HepG2 (cell line): ENCODE measurements around the gene KRTAP1-1. TPM values are rescaled to one million over a fixed set of nuclear protein-coding genes. Genes with fewer than 3 reads are reported as not detected.

ENCODE experiments used
- AGO1 ChIP-seq: fragments of 200-400 bp; formaldehyde crosslinking; IDR thresholded peaks from 2 replicates; pipeline ENCODE4 v1.6.1; 2017; ENCODE audit warnings: mild to moderate bottlenecking, low read depth, low read length, moderate library complexity; ENCODE audit not compliant: poor library complexity, severe bottlenecking
- ARID2 ChIP-seq: sonication (generic); formaldehyde crosslinking; IDR thresholded peaks from 2 replicates; pipeline ENCODE4 v1.8.1; 2022; ENCODE audit warnings: mild to moderate bottlenecking, missing genetic modification reagents, borderline replicate concordance
- ATAD3A ChIP-seq: sonication (generic); formaldehyde crosslinking; IDR thresholded peaks from 2 replicates; pipeline ENCODE4 v1.4.0; 2020; ENCODE audit warnings: missing genetic modification reagents
- BORCS8-MEF2B ChIP-seq: sonication (generic); formaldehyde crosslinking; IDR thresholded peaks from 2 replicates; pipeline ENCODE4 v1.8.0; 2022; ENCODE audit warnings: mild to moderate bottlenecking, missing genetic modification reagents
- ERF ChIP-seq: IDR thresholded peaks from 2 replicates; pipeline ENCODE4 v1.6.1; 2018; ENCODE audit warnings: missing biosample characterization, missing genetic modification reagents
- FOXK1 ChIP-seq: sonication (generic); formaldehyde crosslinking; IDR thresholded peaks from 2 replicates; pipeline ENCODE4 v1.4.0; 2020; ENCODE audit warnings: low read depth, missing genetic modification reagents, borderline replicate concordance
- HNRNPH1 ChIP-seq: fragments of 200-400 bp; formaldehyde crosslinking; optimal IDR thresholded peaks from 2 replicates; pipeline ENCODE3; 2017; ENCODE audit warnings: mild to moderate bottlenecking, low read depth, low read length
- KAT7 ChIP-seq: IDR thresholded peaks from 2 replicates; pipeline ENCODE4 v1.6.1; 2018; ENCODE audit warnings: borderline replicate concordance, missing compliant biosample characterization
- LCORL ChIP-seq, 2 experiments: fragments of 450-650 bp in 1 of 2; sonication (generic) in 1 of 2; formaldehyde crosslinking in 1 of 2; IDR thresholded peaks; 2 replicates each; pipeline versions ENCODE4 v1.5.0 to v1.6.1; 2017 to 2020; ENCODE audit warnings: antibody characterized with exemption in 1 of 2, missing genetic modification reagents in 1 of 2
- MBNL3 ChIP-seq: fragments of 250-450 bp; sonication (Bioruptor Pico); conservative IDR thresholded peaks from 2 replicates; pipeline ENCODE4 v1.8.0; 2022; ENCODE audit warnings: mild to moderate bottlenecking, inconsistent platforms
- MEIS2 ChIP-seq: sonication (generic); formaldehyde crosslinking; IDR thresholded peaks from 2 replicates; pipeline ENCODE4 v1.9.0; 2021; ENCODE audit warnings: mild to moderate bottlenecking, missing genetic modification reagents
- MTF2 ChIP-seq: sonication (generic); formaldehyde crosslinking; IDR thresholded peaks from 2 replicates; pipeline ENCODE4 v1.5.0; 2020; ENCODE audit warnings: missing genetic modification reagents, borderline replicate concordance
- NFKB2 ChIP-seq: sonication (generic); formaldehyde crosslinking; IDR thresholded peaks from 2 replicates; pipeline ENCODE4 v1.4.0; 2020; ENCODE audit warnings: missing genetic modification reagents, borderline replicate concordance
- NKX3-1 ChIP-seq: sonication (generic); formaldehyde crosslinking; IDR thresholded peaks from 2 replicates; pipeline ENCODE4 v1.5.0; 2020; ENCODE audit warnings: missing genetic modification reagents
- NRL ChIP-seq: sonication (generic); formaldehyde crosslinking; IDR thresholded peaks from 2 replicates; pipeline ENCODE4 v1.5.0; 2020; ENCODE audit warnings: missing genetic modification reagents, mild to moderate bottlenecking, moderate library complexity, borderline replicate concordance
- PHF5A ChIP-seq: IDR thresholded peaks from one replicate; pipeline ENCODE4 v1.6.1; 2018; ENCODE audit warnings: low read depth, missing genetic modification reagents; ENCODE audit not compliant: unreplicated experiment
- POLR2G ChIP-seq: fragments of 200-400 bp; formaldehyde crosslinking; IDR thresholded peaks from 2 replicates; pipeline ENCODE4 v1.6.1; 2018; ENCODE audit warnings: mild to moderate bottlenecking, low read depth, low read length, moderate library complexity
- PRMT3 ChIP-seq: sonication (generic); formaldehyde crosslinking; IDR thresholded peaks from 2 replicates; pipeline ENCODE4 v1.8.1; 2022; ENCODE audit warnings: low read depth, mild to moderate bottlenecking, moderate library complexity, missing genetic modification reagents, borderline replicate concordance
- TBL1XR1 ChIP-seq: fragments of 150-350 bp; IDR thresholded peaks from 2 replicates; pipeline ENCODE4 v1.6.1; 2014; ENCODE audit warnings: borderline replicate concordance, low read length; ENCODE audit not compliant: partially characterized antibody
- ZNF34 ChIP-seq: sonication (generic); formaldehyde crosslinking; IDR thresholded peaks from 2 replicates; pipeline ENCODE4 v1.4.0; 2020; ENCODE audit warnings: mild to moderate bottlenecking, missing genetic modification reagents, borderline replicate concordance
- ZNF7 ChIP-seq: IDR thresholded peaks from 2 replicates; pipeline ENCODE4 v1.6.1; 2016; ENCODE audit warnings: missing biosample characterization, missing genetic modification reagents
- ZNF792 ChIP-seq: IDR thresholded peaks from 2 replicates; pipeline ENCODE4 v1.6.1; 2016
- polyA plus RNA-seq, 8 experiments: library from polyadenylated mRNA; depleted of rRNA in 3 of 8; stranded (reverse) in 7 of 8; unstranded in 1 of 8; fragments of >200 nt; fragmentation: Illumina TruSeq in 4 of 8; extraction: Trizol in 4 of 8; gene quantifications; 2 replicates each; pipeline versions ENCODE4 v1.2.1 to v1.2.3, GENCODE V29; 2011 to 2016; ENCODE audit warnings: low read depth in 4 of 8, missing spikeins in 1 of 8, mixed read lengths in 1 of 8; ENCODE audit not compliant: insufficient read depth in 1 of 8
- total RNA-seq, 5 experiments: library from RNA; depleted of rRNA; stranded (reverse); fragments of >200 nt; fragmentation: Illumina TruSeq; extraction: Trizol; gene quantifications; 2 replicates each; pipeline ENCODE4 v1.2.3, GENCODE V29; 2016; ENCODE audit warnings: low read depth in 1 of 5
- TF ChIP-seq, protein P1 (sequence below): sonication (generic); formaldehyde crosslinking; IDR thresholded peaks from 2 replicates; pipeline ENCODE4 v1.5.0; 2020; ENCODE audit warnings: missing genetic modification reagents
- TF ChIP-seq, protein P2 (sequence below), 2 experiments: fragments of 450-650 bp in 1 of 2; sonication (generic) in 1 of 2; formaldehyde crosslinking; IDR thresholded peaks; 2 replicates each; pipeline versions ENCODE4 v1.5.0 to v1.8.0; 2020 to 2022; ENCODE audit warnings: mild to moderate bottlenecking in 1 of 2, missing genetic modification reagents in 1 of 2
- TF ChIP-seq, protein P3 (sequence below): IDR thresholded peaks from 2 replicates; pipeline ENCODE4 v1.6.1; 2016; ENCODE audit warnings: missing genetic modification reagents, missing compliant biosample characterization
- TF ChIP-seq, protein P4 (sequence below): sonication (generic); formaldehyde crosslinking; IDR thresholded peaks from 2 replicates; pipeline ENCODE4 v1.4.0; 2020; ENCODE audit warnings: low read depth, mild to moderate bottlenecking, missing genetic modification reagents
- TF ChIP-seq, protein P5 (sequence below): sonication (generic); formaldehyde crosslinking; IDR thresholded peaks from 2 replicates; pipeline ENCODE4 v1.5.0; 2020; ENCODE audit warnings: mild to moderate bottlenecking, missing genetic modification reagents

Gene KRTAP1-1
- total and polyA plus RNA-seq, 2 of the 13 experiments (the other 11 are each of a cell fraction or from before 2014, with no cell fraction given), result not detected

DNA sequence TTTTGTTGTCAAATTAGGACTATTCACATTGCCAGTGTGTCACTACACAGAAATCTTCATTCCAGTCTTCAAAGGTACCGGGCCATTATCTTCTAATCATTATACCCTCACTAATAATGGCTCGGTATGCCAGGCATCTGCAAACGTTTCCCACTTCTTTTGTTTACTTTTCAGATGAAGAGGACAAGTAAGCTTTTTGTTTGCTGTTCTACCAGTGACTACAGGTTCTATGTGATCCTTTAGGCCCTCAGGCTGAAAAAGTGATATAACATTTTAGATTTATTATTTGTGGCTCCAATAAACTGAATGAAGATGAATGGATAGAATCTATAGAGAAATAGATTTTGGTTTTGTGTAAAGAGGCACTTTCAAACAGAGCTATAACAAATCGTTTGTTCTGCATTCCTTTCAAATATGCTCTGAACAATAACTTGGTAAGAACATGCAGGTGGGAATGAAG lies 31.9 kb downstream of the KRTAP1-1 start (continued):
- TF ChIP-seq ARID2 (no peak), MTF2 (CRISPR knock-in tag) (no peak), PHF5A (CRISPR knock-in tag) (no peak), ERF (CRISPR knock-in tag) (peak; percentile 69), MBNL3 (CRISPR knock-in tag) (no peak), ATAD3A (CRISPR knock-in tag) (no peak), ZNF792 (CRISPR knock-in tag) (0 out of 2 replicates have a peak, but pooled peaks have one; percentile 54), AGO1 (no peak), ZNF34 (CRISPR knock-in tag) (no peak), NRL (CRISPR knock-in tag) (no peak), HNRNPH1 (no peak), NFKB2 (CRISPR knock-in tag) (no peak), TBL1XR1 (peak; percentile 69), FOXK1 (CRISPR knock-in tag) (peak; percentile 37; the same call in 1 of the 2 replicates), MEIS2 (CRISPR knock-in tag) (0 out of 2 replicates have a peak, but pooled peaks have one; percentile 29), NKX3-1 (peak; percentile 84), LCORL (IDR thresholded peaks at IDR 0.05) (no peak), LCORL (CRISPR knock-in tag; IDR thresholded peaks at IDR 0.05) (peak; percentile 66; the same call in 1 of the 2 replicates), KAT7 (CRISPR knock-in tag) (no peak), ZNF7 (CRISPR knock-in tag) (no peak), POLR2G (no peak), BORCS8-MEF2B (CRISPR knock-in tag) (no peak), PRMT3 (CRISPR knock-in tag) (no peak)
- TF ChIP-seq, protein P1, sequence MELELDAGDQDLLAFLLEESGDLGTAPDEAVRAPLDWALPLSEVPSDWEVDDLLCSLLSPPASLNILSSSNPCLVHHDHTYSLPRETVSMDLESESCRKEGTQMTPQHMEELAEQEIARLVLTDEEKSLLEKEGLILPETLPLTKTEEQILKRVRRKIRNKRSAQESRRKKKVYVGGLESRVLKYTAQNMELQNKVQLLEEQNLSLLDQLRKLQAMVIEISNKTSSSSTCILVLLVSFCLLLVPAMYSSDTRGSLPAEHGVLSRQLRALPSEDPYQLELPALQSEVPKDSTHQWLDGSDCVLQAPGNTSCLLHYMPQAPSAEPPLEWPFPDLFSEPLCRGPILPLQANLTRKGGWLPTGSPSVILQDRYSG (CRISPR knock-in tag), result no peak
- TF ChIP-seq, protein P2, sequence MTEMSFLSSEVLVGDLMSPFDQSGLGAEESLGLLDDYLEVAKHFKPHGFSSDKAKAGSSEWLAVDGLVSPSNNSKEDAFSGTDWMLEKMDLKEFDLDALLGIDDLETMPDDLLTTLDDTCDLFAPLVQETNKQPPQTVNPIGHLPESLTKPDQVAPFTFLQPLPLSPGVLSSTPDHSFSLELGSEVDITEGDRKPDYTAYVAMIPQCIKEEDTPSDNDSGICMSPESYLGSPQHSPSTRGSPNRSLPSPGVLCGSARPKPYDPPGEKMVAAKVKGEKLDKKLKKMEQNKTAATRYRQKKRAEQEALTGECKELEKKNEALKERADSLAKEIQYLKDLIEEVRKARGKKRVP (CRISPR knock-in tag; IDR thresholded peaks at IDR 0.05), result no peak
- TF ChIP-seq, protein P3, sequence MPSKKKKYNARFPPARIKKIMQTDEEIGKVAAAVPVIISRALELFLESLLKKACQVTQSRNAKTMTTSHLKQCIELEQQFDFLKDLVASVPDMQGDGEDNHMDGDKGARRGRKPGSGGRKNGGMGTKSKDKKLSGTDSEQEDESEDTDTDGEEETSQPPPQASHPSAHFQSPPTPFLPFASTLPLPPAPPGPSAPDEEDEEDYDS (CRISPR knock-in tag), result no peak
- TF ChIP-seq, protein P4, sequence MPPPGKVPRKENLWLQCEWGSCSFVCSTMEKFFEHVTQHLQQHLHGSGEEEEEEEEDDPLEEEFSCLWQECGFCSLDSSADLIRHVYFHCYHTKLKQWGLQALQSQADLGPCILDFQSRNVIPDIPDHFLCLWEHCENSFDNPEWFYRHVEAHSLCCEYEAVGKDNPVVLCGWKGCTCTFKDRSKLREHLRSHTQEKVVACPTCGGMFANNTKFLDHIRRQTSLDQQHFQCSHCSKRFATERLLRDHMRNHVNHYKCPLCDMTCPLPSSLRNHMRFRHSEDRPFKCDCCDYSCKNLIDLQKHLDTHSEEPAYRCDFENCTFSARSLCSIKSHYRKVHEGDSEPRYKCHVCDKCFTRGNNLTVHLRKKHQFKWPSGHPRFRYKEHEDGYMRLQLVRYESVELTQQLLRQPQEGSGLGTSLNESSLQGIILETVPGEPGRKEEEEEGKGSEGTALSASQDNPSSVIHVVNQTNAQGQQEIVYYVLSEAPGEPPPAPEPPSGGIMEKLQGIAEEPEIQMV (CRISPR knock-in tag), result no peak
- TF ChIP-seq, protein P5, sequence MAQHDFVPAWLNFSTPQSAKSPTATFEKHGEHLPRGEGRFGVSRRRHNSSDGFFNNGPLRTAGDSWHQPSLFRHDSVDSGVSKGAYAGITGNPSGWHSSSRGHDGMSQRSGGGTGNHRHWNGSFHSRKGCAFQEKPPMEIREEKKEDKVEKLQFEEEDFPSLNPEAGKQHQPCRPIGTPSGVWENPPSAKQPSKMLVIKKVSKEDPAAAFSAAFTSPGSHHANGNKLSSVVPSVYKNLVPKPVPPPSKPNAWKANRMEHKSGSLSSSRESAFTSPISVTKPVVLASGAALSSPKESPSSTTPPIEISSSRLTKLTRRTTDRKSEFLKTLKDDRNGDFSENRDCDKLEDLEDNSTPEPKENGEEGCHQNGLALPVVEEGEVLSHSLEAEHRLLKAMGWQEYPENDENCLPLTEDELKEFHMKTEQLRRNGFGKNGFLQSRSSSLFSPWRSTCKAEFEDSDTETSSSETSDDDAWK (CRISPR knock-in tag), result no peak
